ENCODE measurements around the gene TERT.

Gene TERT

DNA sequence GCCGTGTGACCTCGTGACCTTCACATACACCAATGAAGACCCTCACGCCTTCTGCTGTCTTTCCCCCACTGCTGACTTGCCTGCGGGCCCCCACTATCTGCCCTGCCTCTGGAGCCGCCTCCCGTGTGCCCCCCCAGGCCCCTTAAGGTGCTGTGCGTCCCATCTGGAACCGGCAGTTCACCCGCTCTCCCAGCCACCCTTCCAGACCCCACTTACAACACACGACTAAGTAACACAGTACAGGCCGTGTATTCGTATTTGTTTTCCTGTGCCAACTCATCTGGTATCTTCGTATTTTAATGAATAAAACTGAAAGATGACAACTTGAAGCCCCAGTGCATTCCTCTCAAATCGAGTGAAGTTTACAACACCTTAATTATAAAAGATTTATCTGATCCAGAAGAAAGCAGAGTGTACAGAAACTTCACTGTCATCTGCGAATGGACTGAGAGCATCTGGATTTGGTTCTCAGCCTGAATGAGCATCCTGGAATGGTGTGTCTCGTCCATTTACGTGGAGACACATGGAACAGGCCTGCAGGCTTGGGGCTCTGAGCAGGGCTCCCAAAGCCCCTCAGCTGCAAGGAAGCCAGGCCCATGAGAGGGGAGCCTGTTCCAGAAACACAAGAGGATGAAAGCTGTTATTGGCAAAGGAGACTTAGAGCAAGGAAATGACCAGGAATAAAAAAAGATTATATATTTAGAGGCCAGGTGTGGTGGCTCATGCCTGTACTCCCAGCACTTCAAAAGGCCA lies 21.9 kb upstream of the TERT start:
- no peak overlapping the region for H3K9ac ChIP-seq (ENCODE audit: low read depth, low read length)
- peaks cover 10% of the 10 kb centered on the region for H3K4me1 ChIP-seq (ENCODE audit: insufficient read depth, low read length)
- H3K36me3 ChIP-seq (ENCODE audit: insufficient read depth, low read length) = peaks cover 3% of the 10 kb centered on the region; the same call in 1 of the 2 replicates
- H3K9me3 ChIP-seq (ENCODE audit: control insufficient read depth, insufficient read depth, low read length) = no peaks in the 10 kb centered on the region

DNA sequence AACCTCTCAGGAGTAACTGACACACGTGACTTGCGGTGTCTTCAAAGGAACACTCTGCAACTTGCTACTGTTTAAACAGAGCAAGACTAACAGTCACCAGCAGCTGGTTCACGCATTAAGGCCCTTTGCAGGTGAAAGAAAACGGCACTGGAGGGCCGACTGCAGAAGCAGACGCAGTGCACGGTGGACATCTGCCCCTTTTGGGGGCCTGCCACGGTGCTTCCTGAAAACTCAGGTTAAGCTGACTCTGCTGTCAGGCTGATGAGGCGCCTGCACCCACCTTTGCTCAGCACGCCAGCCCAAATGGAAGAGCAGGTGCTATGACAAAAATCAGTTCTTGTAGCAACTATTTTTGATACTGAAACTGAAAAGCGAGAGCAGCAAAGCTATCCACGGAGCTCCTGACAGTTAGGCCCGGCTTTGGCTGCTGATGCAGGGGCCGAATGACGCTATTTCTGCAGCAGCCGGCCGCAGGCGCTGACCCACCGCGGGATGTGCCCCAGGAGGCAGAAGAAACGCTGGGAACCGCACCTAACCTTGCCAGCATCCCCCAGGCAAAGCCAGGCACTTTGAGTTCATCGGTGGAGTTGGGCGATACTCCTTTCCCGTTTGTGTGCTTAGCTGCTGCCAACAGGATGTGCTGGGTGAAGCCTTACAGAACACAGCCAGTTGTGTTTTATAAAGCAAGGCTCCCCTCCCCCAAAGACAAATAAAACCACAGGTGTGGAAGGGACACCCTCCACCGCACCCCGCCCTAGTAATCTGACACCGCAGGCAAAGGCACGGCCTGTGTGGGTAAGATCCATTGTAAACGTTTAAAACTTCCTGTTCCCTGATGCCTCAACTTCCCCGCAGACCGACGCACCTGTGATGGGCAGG lies 21.1 kb upstream of the TERT start:
- H3K4me1 ChIP-seq (ENCODE audit: insufficient read depth, low read length) = peaks cover 10% of the 10 kb centered on the region

DNA sequence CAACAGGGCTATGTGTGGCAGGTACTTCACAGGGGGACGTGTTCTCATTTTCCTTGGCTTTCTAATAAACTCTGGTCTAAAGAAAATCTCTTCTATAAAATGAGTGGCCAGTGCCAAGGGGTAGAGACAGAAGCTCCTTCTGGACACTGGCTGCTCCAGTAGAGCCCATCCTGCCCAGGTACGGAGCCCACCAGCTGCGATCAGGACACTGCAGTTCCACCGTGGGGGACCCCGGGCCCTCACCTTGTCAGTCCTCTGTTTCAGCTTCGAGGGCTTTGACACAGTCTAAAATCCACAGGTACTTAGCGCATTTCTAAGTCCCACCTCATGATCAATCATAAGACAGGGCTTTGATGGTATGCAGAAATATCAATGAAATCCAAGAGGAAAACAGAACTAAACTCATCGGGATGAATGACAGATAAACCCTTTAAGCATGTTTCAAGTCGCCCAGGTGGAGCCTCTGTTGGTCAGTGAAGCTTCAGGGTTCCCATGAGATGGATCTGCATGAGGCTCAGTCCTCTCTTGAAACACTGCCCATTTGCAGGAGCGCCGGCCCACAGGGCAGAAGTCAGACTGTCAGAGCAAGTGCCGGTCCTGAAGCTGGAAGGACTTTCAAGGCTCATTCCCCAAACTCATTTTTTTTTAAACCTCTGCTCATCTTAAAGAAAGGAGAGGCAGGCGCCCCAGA lies 20.3 kb upstream of the TERT start:
- Histone ChIP-seq H3K9me3 (ENCODE audit: control insufficient read depth, insufficient read depth, low read length) (no peaks in the 10 kb centered on the region), H3K4me1 (ENCODE audit: insufficient read depth, low read length) (peaks cover 10% of the 10 kb centered on the region), H3K9ac (ENCODE audit: low read depth, low read length) (no peak overlapping the region), H3K36me3 (ENCODE audit: insufficient read depth, low read length) (peaks cover 3% of the 10 kb centered on the region; the same call in 1 of the 2 replicates)

More for the DNA sequence above, 21.1 kb upstream of the TERT start:
- Histone ChIP-seq H3K36me3 (ENCODE audit: insufficient read depth, low read length) (peaks cover 3% of the 10 kb centered on the region; the same call in 1 of the 2 replicates), H3K9ac (ENCODE audit: low read depth, low read length) (no peak overlapping the region), H3K9me3 (ENCODE audit: control insufficient read depth, insufficient read depth, low read length) (no peaks in the 10 kb centered on the region)

DNA sequence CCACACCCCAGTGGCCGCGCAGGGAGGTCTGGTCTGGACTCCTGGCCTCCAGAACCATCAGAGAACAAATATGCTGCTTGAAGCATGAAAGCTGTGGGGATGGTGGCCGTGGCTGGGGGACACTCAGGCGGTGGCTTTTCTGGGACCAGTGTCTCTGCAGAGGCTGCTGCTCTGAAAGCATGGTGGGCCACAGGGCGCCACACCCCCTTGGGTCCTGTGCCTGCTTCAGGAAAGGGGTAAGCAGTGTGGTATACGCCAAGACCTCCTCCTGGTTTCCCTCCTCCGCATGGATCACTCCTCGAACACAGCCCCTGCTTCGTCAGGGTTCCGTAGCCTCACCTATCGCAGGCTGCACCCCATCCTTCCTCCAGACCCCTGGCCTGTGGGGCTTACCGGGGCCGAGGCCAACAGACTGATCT lies 19.7 kb upstream of the TERT start:
- H3K9ac ChIP-seq (ENCODE audit: low read depth, low read length) = no peak overlapping the region
- peaks cover 10% of the 10 kb centered on the region for H3K4me1 ChIP-seq (ENCODE audit: insufficient read depth, low read length)
- H3K9me3 ChIP-seq (ENCODE audit: control insufficient read depth, insufficient read depth, low read length) = no peaks in the 10 kb centered on the region
- H3K36me3 ChIP-seq (ENCODE audit: insufficient read depth, low read length) = no peaks in the 10 kb centered on the region; the same call in 1 of the 2 replicates

DNA sequence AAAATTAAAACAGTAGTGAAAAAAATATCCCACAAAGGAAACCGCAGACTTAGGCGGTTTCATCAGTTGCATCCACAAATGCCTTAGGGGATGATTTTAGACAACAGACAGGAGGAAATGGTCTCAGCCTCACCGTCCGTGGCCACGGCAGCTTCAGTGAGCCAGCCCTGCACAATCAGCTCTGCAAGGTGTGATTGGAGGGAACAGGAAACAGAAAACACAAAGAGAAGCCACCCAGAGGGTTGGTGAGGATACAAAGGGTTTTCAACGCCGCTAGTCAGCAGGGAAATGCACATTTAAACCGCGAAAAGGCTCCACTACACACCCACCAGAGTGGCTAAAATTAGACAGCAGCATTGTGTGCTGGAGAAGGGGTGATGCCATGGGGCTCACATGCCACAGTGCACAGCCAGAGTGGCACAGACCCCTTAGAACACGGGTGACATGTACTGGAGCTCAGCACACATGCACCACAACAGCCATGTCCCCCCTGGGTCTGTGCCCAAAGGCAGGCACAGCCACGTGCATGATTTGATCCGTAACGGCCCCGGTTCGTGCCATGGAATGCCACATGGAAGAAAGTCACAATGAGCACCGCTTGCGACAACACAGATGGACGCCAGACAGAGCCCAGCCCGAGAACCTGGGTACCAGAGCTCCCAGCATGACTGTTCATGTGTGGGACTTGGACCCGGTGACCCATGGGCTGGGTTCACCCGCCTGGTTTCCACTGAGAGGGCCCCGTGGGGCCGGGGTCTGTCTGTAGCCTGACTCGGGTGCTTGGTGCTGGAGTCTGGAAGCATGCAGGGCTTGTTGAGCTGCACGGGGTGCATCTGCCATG lies 18.3 kb upstream of the TERT start:
- Histone ChIP-seq H3K36me3 (ENCODE audit: insufficient read depth, low read length) (no peaks in the 10 kb centered on the region), H3K4me1 (ENCODE audit: insufficient read depth, low read length) (peaks cover 10% of the 10 kb centered on the region), H3K9ac (ENCODE audit: low read depth, low read length) (no peak overlapping the region), H3K9me3 (ENCODE audit: control insufficient read depth, insufficient read depth, low read length) (no peaks in the 10 kb centered on the region)

- Histone ChIP-seq H3K9ac (ENCODE audit: low read depth, low read length) (no peak overlapping the region), H3K9me3 (ENCODE audit: control insufficient read depth, insufficient read depth, low read length) (no peaks in the 10 kb centered on the region), H3K36me3 (ENCODE audit: insufficient read depth, low read length) (no peaks in the 10 kb centered on the region), H3K4me1 (ENCODE audit: insufficient read depth, low read length) (peaks cover 10% of the 10 kb centered on the region)
These were observed 17.3 kb upstream of the TERT start for GRCh38 chr5:1312206-1312605.

DNA sequence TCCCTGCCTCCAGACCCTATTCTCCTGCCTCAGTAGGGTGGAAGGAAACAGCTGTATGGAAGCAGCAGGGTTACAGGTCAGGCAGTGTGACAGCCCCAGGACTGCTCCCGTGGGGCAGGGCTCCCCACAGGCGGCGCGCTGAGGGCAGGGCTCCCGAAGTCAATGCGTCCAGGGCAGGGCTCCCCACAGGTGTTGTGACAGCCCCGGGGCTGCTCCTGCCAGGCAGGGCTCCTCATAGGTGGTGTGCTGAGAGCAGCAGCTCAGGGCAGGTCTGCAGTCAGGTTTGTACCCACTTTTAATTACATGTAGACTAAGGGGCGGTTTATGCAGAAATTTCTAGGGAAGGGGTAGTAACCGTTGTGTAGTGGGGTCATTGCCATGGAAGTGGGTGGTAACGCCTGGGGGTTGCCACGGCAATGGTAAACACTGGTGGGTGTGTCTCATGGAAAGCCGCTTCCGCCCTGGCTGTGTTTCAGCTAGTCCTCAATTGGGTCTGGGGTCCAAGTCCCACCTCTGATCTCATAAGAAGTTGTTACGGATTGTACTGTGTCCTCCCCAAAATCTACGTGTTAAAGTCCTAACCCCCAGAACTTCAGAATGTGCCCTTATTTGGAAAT lies 16.7 kb upstream of the TERT start:
- H3K36me3 ChIP-seq (ENCODE audit: insufficient read depth, low read length) = no peaks in the 10 kb centered on the region
- no peak overlapping the region for H3K9ac ChIP-seq (ENCODE audit: low read depth, low read length)
- no peaks in the 10 kb centered on the region for H3K9me3 ChIP-seq (ENCODE audit: control insufficient read depth, insufficient read depth, low read length)
- peaks cover 10% of the 10 kb centered on the region for H3K4me1 ChIP-seq (ENCODE audit: insufficient read depth, low read length)

GRCh38 chr5:1310118-1310517 lies 15.2 kb upstream of the TERT start:
- H3K4me1 ChIP-seq (ENCODE audit: insufficient read depth, low read length) = 0 out of 2 replicates have a peak, but pooled peaks cover under 1% of the 10 kb centered on the region

GRCh38 chr5:1304033-1304432 lies 9.2 kb upstream of the TERT start:
- no peaks in the 10 kb centered on the region for H3K4me1 ChIP-seq (ENCODE audit: insufficient read depth, low read length)
- H3K36me3 ChIP-seq (ENCODE audit: insufficient read depth, low read length) = no peaks in the 10 kb centered on the region
- no peaks in the 10 kb centered on the region for H3K9me3 ChIP-seq (ENCODE audit: control insufficient read depth, insufficient read depth, low read length)
- no peak overlapping the region for H3K9ac ChIP-seq (ENCODE audit: low read depth, low read length)

More at GRCh38 chr5:1310118-1310517, 15.2 kb upstream of the TERT start:
- Histone ChIP-seq H3K9me3 (ENCODE audit: control insufficient read depth, insufficient read depth, low read length) (no peaks in the 10 kb centered on the region), H3K36me3 (ENCODE audit: insufficient read depth, low read length) (no peaks in the 10 kb centered on the region), H3K9ac (ENCODE audit: low read depth, low read length) (no peak overlapping the region)

DNA sequence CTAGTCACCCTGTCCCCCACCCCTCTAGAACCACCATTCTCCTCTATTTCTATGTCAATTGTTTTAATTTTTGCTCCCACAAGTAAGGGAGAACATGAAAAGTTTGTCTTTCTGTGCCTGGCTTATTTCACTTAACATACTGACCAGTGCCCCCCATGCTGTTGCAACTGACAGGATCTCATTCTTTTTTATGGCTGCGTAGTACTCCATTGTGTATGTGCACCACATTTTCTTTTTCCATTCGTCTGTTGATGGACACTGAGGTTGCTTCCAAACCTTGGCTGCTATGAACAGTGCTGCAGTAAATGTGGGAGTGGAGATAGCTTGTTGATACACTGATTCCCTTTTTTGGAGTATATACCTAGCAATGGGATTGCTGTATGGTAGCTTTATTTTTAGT lies 7.4 kb upstream of the TERT start:
- no peak overlapping the region for H3K9ac ChIP-seq (ENCODE audit: low read depth, low read length)
- no peaks in the 10 kb centered on the region for H3K4me1 ChIP-seq (ENCODE audit: insufficient read depth, low read length)
- H3K9me3 ChIP-seq (ENCODE audit: control insufficient read depth, insufficient read depth, low read length) = no peaks in the 10 kb centered on the region
- no peaks in the 10 kb centered on the region for H3K36me3 ChIP-seq (ENCODE audit: insufficient read depth, low read length)

GRCh38 chr5:1300581-1301083 lies 5.8 kb upstream of the TERT start:
- Histone ChIP-seq H3K9me3 (ENCODE audit: control insufficient read depth, insufficient read depth, low read length) (no peaks in the 10 kb centered on the region), H3K9ac (ENCODE audit: low read depth, low read length) (no peak overlapping the region), H3K4me1 (ENCODE audit: insufficient read depth, low read length) (no peaks in the 10 kb centered on the region), H3K36me3 (ENCODE audit: insufficient read depth, low read length) (no peaks in the 10 kb centered on the region)

GRCh38 chr5:1299961-1300360 lies 5.1 kb upstream of the TERT start:
- H3K9ac ChIP-seq (ENCODE audit: low read depth, low read length) = no peak overlapping the region
- H3K36me3 ChIP-seq (ENCODE audit: insufficient read depth, low read length) = no peaks in the 10 kb centered on the region
- H3K9me3 ChIP-seq (ENCODE audit: control insufficient read depth, insufficient read depth, low read length) = no peaks in the 10 kb centered on the region
- H3K4me1 ChIP-seq (ENCODE audit: insufficient read depth, low read length) = no peaks in the 10 kb centered on the region

DNA sequence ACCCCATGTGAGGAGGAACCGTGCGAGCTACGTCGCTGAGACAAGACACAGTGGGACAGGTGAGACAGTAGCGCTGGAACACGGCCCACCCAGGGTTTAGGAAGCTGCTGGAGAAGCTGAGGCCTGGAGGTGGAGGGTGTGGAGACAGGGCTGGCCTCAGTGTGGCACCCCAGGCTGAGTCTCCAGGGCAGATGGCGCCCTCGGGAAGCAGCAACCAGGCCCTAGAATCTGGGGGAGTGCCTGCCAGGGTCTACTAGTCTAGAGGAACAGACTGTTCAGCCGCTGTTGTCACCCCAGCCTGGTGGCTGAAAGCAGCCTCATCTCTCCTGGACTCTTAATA lies 4.6 kb upstream of the TERT start:
- H3K4me1 ChIP-seq (ENCODE audit: insufficient read depth, low read length) = no peaks in the 10 kb centered on the region
- no peaks in the 10 kb centered on the region for H3K36me3 ChIP-seq (ENCODE audit: insufficient read depth, low read length)
- no peak overlapping the region for H3K9ac ChIP-seq (ENCODE audit: low read depth, low read length)
- no peaks in the 10 kb centered on the region for H3K9me3 ChIP-seq (ENCODE audit: control insufficient read depth, insufficient read depth, low read length)
